ENCODE results near the gene RNF114. TPM values are rescaled to one million over a fixed set of nuclear protein-coding genes. Genes with fewer than 3 reads are reported as not detected.
"Not testable (repeated sequence)": the region's sequence is repeated elsewhere in the genome, so short reads cannot be mapped to it uniquely, and the experiment has no call there.

Gene RNF114
- total RNA-seq, 2 experiments from 2014 or later = 61.5 to 70.7 TPM

DNA sequence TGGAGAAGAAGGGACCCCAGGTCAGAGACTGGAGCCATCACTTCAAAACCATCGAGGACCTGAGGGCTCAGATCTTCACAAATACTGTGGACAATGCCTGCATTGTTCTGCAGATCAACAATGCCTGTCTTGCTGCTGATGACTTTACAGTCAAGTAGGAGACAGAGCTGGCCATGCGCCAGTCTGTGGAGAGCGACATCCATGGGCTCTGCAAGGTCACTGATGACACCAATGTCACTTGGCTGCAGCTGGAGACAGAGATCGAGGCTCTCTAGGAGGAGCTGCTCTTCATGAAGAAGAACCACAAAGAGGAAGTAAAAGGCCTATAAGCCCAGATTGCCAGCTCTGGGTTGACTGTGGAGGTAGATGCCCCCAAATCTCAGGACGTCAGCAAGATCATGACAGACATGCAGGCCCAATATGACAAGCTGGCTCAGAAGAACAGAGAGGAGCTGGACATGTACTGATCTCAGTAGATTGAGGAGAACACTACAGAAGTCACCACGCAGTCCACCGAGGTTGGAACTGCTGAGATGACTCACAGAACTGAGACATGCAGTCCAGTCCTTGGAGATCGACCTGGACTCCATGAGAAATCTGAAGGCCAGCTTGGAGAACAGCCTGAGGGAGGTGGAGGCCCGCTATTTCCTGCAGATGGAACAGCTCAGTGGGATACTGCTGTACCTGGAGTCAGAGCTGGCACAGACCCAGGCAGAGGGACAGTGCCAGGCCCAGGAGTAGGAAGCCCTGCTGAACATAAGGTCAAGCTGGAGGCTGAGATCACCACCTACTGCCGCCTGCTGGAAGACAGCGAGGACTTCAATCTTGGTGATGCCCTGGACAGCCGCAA, 21.1 kb downstream of the RNF114 start:
- peaks cover 23% of the 10 kb centered on the region for H3K36me3 Mint-ChIP-seq
- DNase-seq, H3K27ac Mint-ChIP-seq, H3K27me3 Mint-ChIP-seq, H3K4me1 Mint-ChIP-seq, H3K4me3 Mint-ChIP-seq, H3K9me3 Mint-ChIP-seq: not testable (repeated sequence)

DNA sequence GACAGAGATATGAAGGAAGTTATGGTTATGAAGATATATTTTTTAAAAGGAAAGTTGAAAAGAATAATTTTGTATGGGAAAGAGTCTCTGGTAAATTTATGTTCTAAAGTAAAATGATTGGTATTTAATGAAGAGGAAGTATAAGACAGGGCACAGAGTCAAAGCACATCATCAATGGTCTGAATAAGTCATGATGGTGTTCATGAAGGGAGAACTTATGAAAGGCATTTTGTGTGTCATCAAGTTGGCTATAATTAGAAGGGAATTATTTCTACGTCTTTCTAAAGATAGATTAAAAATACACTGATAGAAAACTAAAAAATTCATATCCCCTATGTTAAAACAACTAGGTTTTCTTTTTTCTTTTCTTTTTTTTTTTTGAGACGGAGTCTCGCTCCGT, 25.2 kb downstream of the RNF114 start:
- no peak overlapping the region for H3K27ac Mint-ChIP-seq
- H3K4me3 Mint-ChIP-seq = no peak overlapping the region
- no peaks in the 10 kb centered on the region for H3K27me3 Mint-ChIP-seq
- peaks cover 12% of the 10 kb centered on the region for H3K36me3 Mint-ChIP-seq
- H3K4me1 Mint-ChIP-seq = peaks cover 5% of the 10 kb centered on the region
- no peak for DNase-seq
- no peaks in the 10 kb centered on the region for H3K9me3 Mint-ChIP-seq

- Mint-ChIP-seq H3K9me3 (no peaks in the 10 kb centered on the region), H3K4me3 (no peak overlapping the region), H3K36me3 (peaks cover under 1% of the 10 kb centered on the region), H3K27ac (no peak overlapping the region), H3K4me1 (no peaks in the 10 kb centered on the region), H3K27me3 (no peaks in the 10 kb centered on the region)
- peak; percentile 20 for DNase-seq
These were observed 29.0 kb downstream of the RNF114 start for GRCh38 chr20:49964964-49965780.

DNA sequence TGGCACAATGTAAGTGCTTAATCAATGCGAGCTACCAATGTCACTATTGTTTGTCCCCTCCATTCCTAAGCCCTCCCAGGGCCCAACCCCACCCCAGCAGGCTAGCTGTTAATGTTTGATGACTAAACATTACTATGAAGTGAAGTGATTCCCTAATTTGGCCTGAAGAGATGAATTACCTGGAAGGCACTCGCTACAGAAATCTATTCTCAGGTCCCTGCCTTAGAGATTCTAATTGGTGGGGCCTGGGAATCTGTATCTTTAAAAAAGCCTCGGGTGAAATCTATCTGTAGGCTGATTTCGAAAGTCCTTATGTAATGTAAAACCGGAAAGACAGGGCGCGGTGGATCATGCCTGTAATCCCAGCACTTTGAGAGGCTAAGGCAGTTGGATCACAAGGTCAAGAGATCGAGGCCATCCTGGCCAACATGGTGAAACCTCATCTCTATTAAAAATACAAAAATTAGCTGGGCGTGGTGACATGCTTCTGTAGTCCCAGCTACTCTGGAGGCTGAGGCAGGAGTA, 29.6 kb downstream of the RNF114 start:
- Mint-ChIP-seq H3K36me3 (no peaks in the 10 kb centered on the region), H3K27me3 (no peaks in the 10 kb centered on the region), H3K4me3 (no peak overlapping the region), H3K4me1 (no peaks in the 10 kb centered on the region), H3K9me3 (no peaks in the 10 kb centered on the region), H3K27ac (no peak overlapping the region)
- no peak for DNase-seq

- Mint-ChIP-seq H3K4me3 (no peak overlapping the region), H3K27ac (no peak overlapping the region), H3K27me3 (no peaks in the 10 kb centered on the region), H3K36me3 (no peaks in the 10 kb centered on the region), H3K4me1 (no peaks in the 10 kb centered on the region), H3K9me3 (no peaks in the 10 kb centered on the region)
- DNase-seq = no peak
These were observed 30.7 kb downstream of the RNF114 start for GRCh38 chr20:49966861-49967260.

GRCh38 chr20:49969234-49969633, 33.0 kb downstream of the RNF114 start:
- no peaks in the 10 kb centered on the region for H3K36me3 Mint-ChIP-seq
- no peak overlapping the region for H3K27ac Mint-ChIP-seq
- H3K9me3 Mint-ChIP-seq = no peaks in the 10 kb centered on the region
- no peak overlapping the region for H3K4me3 Mint-ChIP-seq
- no peaks in the 10 kb centered on the region for H3K4me1 Mint-ChIP-seq
- DNase-seq = no peak
- no peaks in the 10 kb centered on the region for H3K27me3 Mint-ChIP-seq

DNA sequence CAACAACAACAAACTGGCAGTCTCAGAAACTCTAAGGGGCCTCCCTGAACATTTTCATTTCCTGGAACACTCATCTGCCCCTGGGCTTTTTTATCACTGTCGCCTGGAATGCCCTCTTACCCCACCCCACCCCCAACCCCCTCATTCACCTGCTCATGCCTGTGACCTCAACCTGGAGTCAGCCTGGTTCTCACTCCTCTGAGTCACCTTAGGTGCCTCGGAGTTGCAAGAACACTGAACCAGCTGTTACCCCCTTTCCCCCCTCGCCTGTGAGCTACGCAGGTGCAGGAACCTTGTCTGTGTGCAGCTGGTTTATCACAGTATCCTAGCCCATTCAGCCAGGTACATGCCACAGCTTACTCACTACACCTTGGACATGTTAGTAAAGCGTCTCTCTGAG, 33.7 kb downstream of the RNF114 start:
- H3K27ac Mint-ChIP-seq = no peak overlapping the region
- H3K36me3 Mint-ChIP-seq = no peaks in the 10 kb centered on the region
- no peak for DNase-seq
- no peaks in the 10 kb centered on the region for H3K27me3 Mint-ChIP-seq
- no peaks in the 10 kb centered on the region for H3K4me1 Mint-ChIP-seq
- H3K9me3 Mint-ChIP-seq = no peaks in the 10 kb centered on the region
- no peak overlapping the region for H3K4me3 Mint-ChIP-seq

DNA sequence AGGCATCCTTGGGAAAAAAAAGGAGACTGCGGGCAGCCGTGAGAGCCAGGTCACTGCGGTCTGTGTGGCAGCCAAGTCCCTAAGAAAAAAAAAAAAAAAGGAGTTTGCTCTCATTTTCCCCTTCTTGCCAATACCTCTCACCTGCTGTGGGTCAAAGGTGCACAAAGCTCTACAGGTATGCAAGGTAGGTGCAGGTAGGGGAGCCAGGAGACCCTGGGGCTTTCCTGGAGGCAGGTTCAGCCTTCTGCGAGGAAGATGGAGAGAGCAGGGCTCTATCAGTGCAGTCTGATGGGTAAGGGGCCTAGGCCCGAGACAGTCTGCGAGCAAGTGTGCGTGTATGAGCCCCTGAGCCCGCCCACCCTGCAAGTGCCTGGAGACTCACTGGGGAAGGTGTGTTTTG, 34.3 kb downstream of the RNF114 start:
- Mint-ChIP-seq H3K9me3 (no peaks in the 10 kb centered on the region), H3K27ac (no peak overlapping the region), H3K4me3 (no peak overlapping the region), H3K36me3 (no peaks in the 10 kb centered on the region), H3K4me1 (no peaks in the 10 kb centered on the region), H3K27me3 (no peaks in the 10 kb centered on the region)
- DNase-seq = no peak

DNA sequence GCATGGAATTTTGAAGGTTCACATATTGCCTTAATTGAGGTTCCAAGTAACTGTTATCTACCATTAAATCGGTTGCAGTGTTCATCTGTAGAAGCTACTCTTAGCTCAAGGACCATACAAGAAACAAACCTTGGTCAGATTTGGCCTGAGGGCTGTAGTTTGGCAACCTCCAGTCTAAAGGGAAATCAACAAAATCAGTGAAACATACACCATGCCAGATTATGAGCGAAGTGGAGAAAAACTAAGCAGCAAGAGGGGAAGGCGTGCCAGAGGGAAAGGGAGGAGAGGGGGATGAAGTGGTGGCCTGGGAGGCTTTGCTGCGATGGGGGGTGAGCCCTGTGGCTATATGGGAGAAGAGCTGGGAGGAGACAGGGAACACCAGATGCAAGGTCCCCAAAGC, 37.8 kb downstream of the RNF114 start:
- Mint-ChIP-seq H3K36me3 (no peaks in the 10 kb centered on the region), H3K27me3 (no peaks in the 10 kb centered on the region), H3K4me1 (no peaks in the 10 kb centered on the region), H3K27ac (no peak overlapping the region), H3K9me3 (no peaks in the 10 kb centered on the region), H3K4me3 (no peak overlapping the region)
- no peak for DNase-seq

DNA sequence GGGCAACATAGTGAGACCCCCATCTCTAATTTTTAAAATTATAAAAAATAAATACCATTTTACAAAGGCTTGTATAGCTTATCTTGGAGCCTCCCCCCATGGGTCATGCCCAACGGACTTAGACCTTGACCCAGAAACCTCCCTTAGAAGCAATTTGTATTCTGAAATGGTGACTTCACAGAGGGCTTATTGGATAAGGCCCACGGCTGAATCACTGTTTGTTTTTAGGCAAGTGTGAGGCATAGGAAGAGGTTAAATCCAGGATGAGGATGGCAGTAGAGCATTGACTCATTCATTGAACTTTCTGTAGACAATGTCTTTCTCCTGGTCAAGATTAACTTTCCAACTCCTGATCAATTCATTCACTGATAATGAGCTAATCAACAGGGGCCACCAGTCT, 40.3 kb downstream of the RNF114 start:
- H3K4me3 Mint-ChIP-seq = no peak overlapping the region
- H3K27ac Mint-ChIP-seq = no peak overlapping the region
- peaks cover 12% of the 10 kb centered on the region for H3K4me1 Mint-ChIP-seq

GRCh38 chr20:49977740-49978139, 41.5 kb downstream of the RNF114 start:
- H3K27me3 Mint-ChIP-seq, H3K4me3 Mint-ChIP-seq, H3K9me3 Mint-ChIP-seq, H3K36me3 Mint-ChIP-seq, DNase-seq, H3K27ac Mint-ChIP-seq: not testable (repeated sequence)
- peaks cover 18% of the 10 kb centered on the region for H3K4me1 Mint-ChIP-seq

More for the DNA sequence above, 40.3 kb downstream of the RNF114 start:
- Mint-ChIP-seq H3K9me3 (no peaks in the 10 kb centered on the region), H3K27me3 (no peaks in the 10 kb centered on the region), H3K36me3 (no peaks in the 10 kb centered on the region)
- DNase-seq = no peak

GRCh38 chr20:49978685-49979029, 42.5 kb downstream of the RNF114 start:
- DNase-seq = no peak
- Mint-ChIP-seq H3K27me3 (peaks cover 5% of the 10 kb centered on the region), H3K4me1 (peaks cover 26% of the 10 kb centered on the region), H3K36me3 (peaks cover 3% of the 10 kb centered on the region), H3K9me3 (no peaks in the 10 kb centered on the region), H3K4me3 (no peak overlapping the region), H3K27ac (no peak overlapping the region)

- Mint-ChIP-seq H3K4me1 (peaks cover 26% of the 10 kb centered on the region), H3K36me3 (peaks cover 3% of the 10 kb centered on the region), H3K9me3 (no peaks in the 10 kb centered on the region), H3K27ac (no peak overlapping the region), H3K27me3 (peaks cover 5% of the 10 kb centered on the region), H3K4me3 (no peak overlapping the region)
- DNase-seq = peak; percentile 70
These were observed 43.0 kb downstream of the RNF114 start for GRCh38 chr20:49979030-49979832.

GRCh38 chr20:49980140-49981008, 44.2 kb downstream of the RNF114 start:
- peaks cover 3% of the 10 kb centered on the region for H3K36me3 Mint-ChIP-seq
- H3K4me3 Mint-ChIP-seq = no peak overlapping the region
- no peak for DNase-seq
- H3K4me1 Mint-ChIP-seq = peaks cover 26% of the 10 kb centered on the region
- H3K27me3 Mint-ChIP-seq = peaks cover 5% of the 10 kb centered on the region
- H3K9me3 Mint-ChIP-seq = no peaks in the 10 kb centered on the region
- H3K27ac Mint-ChIP-seq = no peak overlapping the region
